GM12878 (cell line): ENCODE data around the gene YIPF6. TPM values are rescaled to one million over a fixed set of nuclear protein-coding genes. Genes with fewer than 3 reads are reported as not detected.

Experiments
- ASH2L ChIP-seq: fragments of 300-600, 200-600 bp; sonication (generic); IDR thresholded peaks from 2 replicates; pipeline ENCODE4 v1.6.1; 2017; ENCODE audit warnings: low read depth, mild to moderate bottlenecking, borderline replicate concordance
- CREB1 ChIP-seq: IDR thresholded peaks from 2 replicates; pipeline ENCODE4 v1.6.1; 2012; ENCODE audit warnings: low read depth, mild to moderate bottlenecking, inconsistent platforms
- NFYB ChIP-seq: IDR thresholded peaks from 2 replicates; pipeline ENCODE4 v1.6.1; 2011; ENCODE audit warnings: low read depth, mild to moderate bottlenecking, low read length, improper control_type of control experiment, moderate library complexity; ENCODE audit not compliant: insufficient read depth
- PAX8 ChIP-seq: fragments of 450-650 bp; IDR thresholded peaks from 2 replicates; pipeline ENCODE4 v1.6.1; 2017; ENCODE audit warnings: mild to moderate bottlenecking, moderate library complexity
- ZNF384 ChIP-seq: IDR thresholded peaks from 2 replicates; pipeline ENCODE4 v1.6.1; 2012; ENCODE audit warnings: low read depth, mild to moderate bottlenecking, low read length, improper control_type of control experiment, borderline replicate concordance
- polyA plus RNA-seq, 11 experiments: library from polyadenylated mRNA; depleted of rRNA in 4 of 11; unstranded in 6 of 11; stranded (reverse) in 5 of 11; fragments of >200 nt; fragmentation: Nextera tagmentation in 4 of 11; fragmentation: Illumina TruSeq in 1 of 11; extraction: Ambion mirVana in 4 of 11; extraction: Trizol in 1 of 11; gene quantifications; 1 replicate in 1 of 11; 2 replicates in 10 of 11; pipeline versions ENCODE4 v1.2.1 to v1.2.3, GENCODE V29; 2011 to 2016; ENCODE audit warnings: inconsistent platforms in 2 of 11, missing spikeins in 2 of 11, low read depth in 1 of 11
- total RNA-seq, 4 experiments: library from RNA; depleted of rRNA in 3 of 4; stranded (reverse); fragments of >200 nt in 3 of 4; fragmentation: Illumina TruSeq in 1 of 4; extraction: Trizol in 1 of 4; gene quantifications; 2 replicates each; pipeline versions ENCODE4 v1.2.1 to v1.2.3, GENCODE V29; 2013 to 2021
- TF ChIP-seq, protein P1 (sequence below): IDR thresholded peaks from 2 replicates; pipeline ENCODE4 v1.6.1; 2012; ENCODE audit warnings: mild to moderate bottlenecking, low read depth, low read length
- TF ChIP-seq, protein P2 (sequence below): fragments of 450-650 bp; IDR thresholded peaks from 2 replicates; pipeline ENCODE4 v1.6.1; 2017; ENCODE audit warnings: mild to moderate bottlenecking, moderate library complexity
- TF ChIP-seq, protein P3 (sequence below): fragments of 450-650 bp; IDR thresholded peaks from 2 replicates; pipeline ENCODE4 v1.6.1; 2017; ENCODE audit warnings: mild to moderate bottlenecking, moderate library complexity

Gene YIPF6
- total and polyA plus RNA-seq, 10 of the 15 experiments (the other 5 are each of a cell fraction or from before 2014, with no cell fraction given) = 5.9 to 23.1 (median 12.2) TPM

DNA sequence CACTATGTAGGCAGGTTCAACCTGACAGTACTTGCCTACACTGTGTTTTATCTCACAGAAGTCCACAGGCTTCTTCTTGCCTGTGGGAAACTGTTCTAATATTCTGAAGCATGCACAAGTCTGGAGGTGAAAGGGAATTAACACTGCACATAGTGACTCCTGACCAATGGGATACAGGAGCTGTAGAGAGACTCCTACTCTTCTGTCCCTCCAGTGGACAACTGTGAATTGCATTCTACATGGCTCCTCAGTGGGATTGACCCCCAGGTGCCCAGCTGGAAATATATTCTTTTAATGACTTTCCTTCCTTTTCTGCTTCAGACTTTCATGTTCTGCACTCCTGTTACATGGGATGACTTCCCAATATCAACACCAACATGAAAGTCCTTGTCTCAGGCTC, 8.2 kb upstream of the YIPF6 start (continued):
- TF ChIP-seq, protein P1, sequence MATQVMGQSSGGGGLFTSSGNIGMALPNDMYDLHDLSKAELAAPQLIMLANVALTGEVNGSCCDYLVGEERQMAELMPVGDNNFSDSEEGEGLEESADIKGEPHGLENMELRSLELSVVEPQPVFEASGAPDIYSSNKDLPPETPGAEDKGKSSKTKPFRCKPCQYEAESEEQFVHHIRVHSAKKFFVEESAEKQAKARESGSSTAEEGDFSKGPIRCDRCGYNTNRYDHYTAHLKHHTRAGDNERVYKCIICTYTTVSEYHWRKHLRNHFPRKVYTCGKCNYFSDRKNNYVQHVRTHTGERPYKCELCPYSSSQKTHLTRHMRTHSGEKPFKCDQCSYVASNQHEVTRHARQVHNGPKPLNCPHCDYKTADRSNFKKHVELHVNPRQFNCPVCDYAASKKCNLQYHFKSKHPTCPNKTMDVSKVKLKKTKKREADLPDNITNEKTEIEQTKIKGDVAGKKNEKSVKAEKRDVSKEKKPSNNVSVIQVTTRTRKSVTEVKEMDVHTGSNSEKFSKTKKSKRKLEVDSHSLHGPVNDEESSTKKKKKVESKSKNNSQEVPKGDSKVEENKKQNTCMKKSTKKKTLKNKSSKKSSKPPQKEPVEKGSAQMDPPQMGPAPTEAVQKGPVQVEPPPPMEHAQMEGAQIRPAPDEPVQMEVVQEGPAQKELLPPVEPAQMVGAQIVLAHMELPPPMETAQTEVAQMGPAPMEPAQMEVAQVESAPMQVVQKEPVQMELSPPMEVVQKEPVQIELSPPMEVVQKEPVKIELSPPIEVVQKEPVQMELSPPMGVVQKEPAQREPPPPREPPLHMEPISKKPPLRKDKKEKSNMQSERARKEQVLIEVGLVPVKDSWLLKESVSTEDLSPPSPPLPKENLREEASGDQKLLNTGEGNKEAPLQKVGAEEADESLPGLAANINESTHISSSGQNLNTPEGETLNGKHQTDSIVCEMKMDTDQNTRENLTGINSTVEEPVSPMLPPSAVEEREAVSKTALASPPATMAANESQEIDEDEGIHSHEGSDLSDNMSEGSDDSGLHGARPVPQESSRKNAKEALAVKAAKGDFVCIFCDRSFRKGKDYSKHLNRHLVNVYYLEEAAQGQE = no peak
- TF ChIP-seq, protein P2, sequence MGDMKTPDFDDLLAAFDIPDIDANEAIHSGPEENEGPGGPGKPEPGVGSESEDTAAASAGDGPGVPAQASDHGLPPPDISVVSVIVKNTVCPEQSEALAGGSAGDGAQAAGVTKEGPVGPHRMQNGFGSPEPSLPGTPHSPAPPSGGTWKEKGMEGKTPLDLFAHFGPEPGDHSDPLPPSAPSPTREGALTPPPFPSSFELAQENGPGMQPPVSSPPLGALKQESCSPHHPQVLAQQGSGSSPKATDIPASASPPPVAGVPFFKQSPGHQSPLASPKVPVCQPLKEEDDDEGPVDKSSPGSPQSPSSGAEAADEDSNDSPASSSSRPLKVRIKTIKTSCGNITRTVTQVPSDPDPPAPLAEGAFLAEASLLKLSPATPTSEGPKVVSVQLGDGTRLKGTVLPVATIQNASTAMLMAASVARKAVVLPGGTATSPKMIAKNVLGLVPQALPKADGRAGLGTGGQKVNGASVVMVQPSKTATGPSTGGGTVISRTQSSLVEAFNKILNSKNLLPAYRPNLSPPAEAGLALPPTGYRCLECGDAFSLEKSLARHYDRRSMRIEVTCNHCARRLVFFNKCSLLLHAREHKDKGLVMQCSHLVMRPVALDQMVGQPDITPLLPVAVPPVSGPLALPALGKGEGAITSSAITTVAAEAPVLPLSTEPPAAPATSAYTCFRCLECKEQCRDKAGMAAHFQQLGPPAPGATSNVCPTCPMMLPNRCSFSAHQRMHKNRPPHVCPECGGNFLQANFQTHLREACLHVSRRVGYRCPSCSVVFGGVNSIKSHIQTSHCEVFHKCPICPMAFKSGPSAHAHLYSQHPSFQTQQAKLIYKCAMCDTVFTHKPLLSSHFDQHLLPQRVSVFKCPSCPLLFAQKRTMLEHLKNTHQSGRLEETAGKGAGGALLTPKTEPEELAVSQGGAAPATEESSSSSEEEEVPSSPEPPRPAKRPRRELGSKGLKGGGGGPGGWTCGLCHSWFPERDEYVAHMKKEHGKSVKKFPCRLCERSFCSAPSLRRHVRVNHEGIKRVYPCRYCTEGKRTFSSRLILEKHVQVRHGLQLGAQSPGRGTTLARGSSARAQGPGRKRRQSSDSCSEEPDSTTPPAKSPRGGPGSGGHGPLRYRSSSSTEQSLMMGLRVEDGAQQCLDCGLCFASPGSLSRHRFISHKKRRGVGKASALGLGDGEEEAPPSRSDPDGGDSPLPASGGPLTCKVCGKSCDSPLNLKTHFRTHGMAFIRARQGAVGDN = no peak
- TF ChIP-seq CREB1 (no peak), ASH2L (no peak), PAX8 (no peak), NFYB (no peak), ZNF384 (no peak)
- TF ChIP-seq, protein P3, sequence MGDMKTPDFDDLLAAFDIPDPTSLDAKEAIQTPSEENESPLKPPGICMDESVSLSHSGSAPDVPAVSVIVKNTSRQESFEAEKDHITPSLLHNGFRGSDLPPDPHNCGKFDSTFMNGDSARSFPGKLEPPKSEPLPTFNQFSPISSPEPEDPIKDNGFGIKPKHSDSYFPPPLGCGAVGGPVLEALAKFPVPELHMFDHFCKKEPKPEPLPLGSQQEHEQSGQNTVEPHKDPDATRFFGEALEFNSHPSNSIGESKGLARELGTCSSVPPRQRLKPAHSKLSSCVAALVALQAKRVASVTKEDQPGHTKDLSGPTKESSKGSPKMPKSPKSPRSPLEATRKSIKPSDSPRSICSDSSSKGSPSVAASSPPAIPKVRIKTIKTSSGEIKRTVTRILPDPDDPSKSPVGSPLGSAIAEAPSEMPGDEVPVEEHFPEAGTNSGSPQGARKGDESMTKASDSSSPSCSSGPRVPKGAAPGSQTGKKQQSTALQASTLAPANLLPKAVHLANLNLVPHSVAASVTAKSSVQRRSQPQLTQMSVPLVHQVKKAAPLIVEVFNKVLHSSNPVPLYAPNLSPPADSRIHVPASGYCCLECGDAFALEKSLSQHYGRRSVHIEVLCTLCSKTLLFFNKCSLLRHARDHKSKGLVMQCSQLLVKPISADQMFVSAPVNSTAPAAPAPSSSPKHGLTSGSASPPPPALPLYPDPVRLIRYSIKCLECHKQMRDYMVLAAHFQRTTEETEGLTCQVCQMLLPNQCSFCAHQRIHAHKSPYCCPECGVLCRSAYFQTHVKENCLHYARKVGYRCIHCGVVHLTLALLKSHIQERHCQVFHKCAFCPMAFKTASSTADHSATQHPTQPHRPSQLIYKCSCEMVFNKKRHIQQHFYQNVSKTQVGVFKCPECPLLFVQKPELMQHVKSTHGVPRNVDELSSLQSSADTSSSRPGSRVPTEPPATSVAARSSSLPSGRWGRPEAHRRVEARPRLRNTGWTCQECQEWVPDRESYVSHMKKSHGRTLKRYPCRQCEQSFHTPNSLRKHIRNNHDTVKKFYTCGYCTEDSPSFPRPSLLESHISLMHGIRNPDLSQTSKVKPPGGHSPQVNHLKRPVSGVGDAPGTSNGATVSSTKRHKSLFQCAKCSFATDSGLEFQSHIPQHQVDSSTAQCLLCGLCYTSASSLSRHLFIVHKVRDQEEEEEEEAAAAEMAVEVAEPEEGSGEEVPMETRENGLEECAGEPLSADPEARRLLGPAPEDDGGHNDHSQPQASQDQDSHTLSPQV = no peak
